A549 (cell line): Measurements from ENCODE around the gene GRK2. TPM values are rescaled to one million over a fixed set of nuclear protein-coding genes. Genes with fewer than 3 reads are reported as not detected.
A peak's percentile ranks its signal among the peaks of the same experiment; 100 is the strongest.

Experiments used
- ATAC-seq, 2 experiments: fragments of 200-7000 bp in 1 of 2; fragments of >200 bp in 1 of 2; cut with Nextera tagmentation in 1 of 2; cut with Tn5 transposase in 1 of 2; 3 replicates each; pipeline versions ENCODE4 v1.8.0 to v1.9.1; 2018 to 2020; ENCODE audit warnings: mild to moderate bottlenecking in 1 of 2, moderate library complexity in 1 of 2
- CTCF ChIA-PET: fragments of 300-600 bp; sonication (Branson Sonifier 250); formaldehyde crosslinking; extraction: SDS; loops from one replicate; lab custom pipeline; 2021; ENCODE audit warnings: antibody characterized with exemption, inconsistent platforms; lab: Yijun Ruan, JAX
- POLR2A ChIA-PET: fragments of 350-600 bp; formaldehyde crosslinking; extraction: SDS; loops from one replicate; lab custom pipeline; 2021; ENCODE audit warnings: antibody characterized with exemption, inconsistent platforms; lab: Yijun Ruan, JAX
- DNase-seq, 2 experiments: peaks; one replicate each; pipeline versions ENCODE4 v3.0.0 to v3.0.0-alpha.2; 2011 to 2016; ENCODE audit warnings: low read depth in 1 of 2, low spot score in 1 of 2
- FAIRE-seq: peaks from 2 replicates; lab custom pipeline; 2011; peaks lifted over from hg19 to GRCh38; lab: Jason Lieb, UNC
- H3K27ac ChIP-seq, 2 experiments: fragments of >200 bp; sonication (Bioruptor Twin); formaldehyde crosslinking; 3 replicates each; pipeline ENCODE4 v1.5.1; 2016 to 2017
- H3K4me1 ChIP-seq: fragments of >200 bp; sonication (Bioruptor Twin); formaldehyde crosslinking; 3 replicates; pipeline ENCODE4 v1.6.1; 2016
- H3K4me2 ChIP-seq: fragments of >200 bp; sonication (Bioruptor Twin); formaldehyde crosslinking; 3 replicates; pipeline ENCODE4 v1.6.1; 2016
- H3K4me3 ChIP-seq: fragments of >200 bp; sonication (Bioruptor Twin); formaldehyde crosslinking; 3 replicates; pipeline ENCODE4 v1.5.1; 2016
- H3K9me3 ChIP-seq: fragments of >200 bp; sonication (Bioruptor Twin); formaldehyde crosslinking; 3 replicates; pipeline ENCODE4 v1.6.1; 2016
- CBX2 ChIP-seq: fragments of 200-600 bp; sonication (generic); IDR thresholded peaks from 2 replicates; pipeline ENCODE4 v1.6.1; 2016; ENCODE audit warnings: low read depth, mild to moderate bottlenecking, borderline replicate concordance
- FOSL2 ChIP-seq, 2 experiments: fragments of 450-650 bp in 1 of 2; fragments of >200 bp in 1 of 2; sonication (Bioruptor Twin) in 1 of 2; formaldehyde crosslinking; IDR thresholded peaks; 2 replicates each; pipeline versions ENCODE4 v1.5.0 to v1.6.1; 2016 to 2020; ENCODE audit warnings: mild to moderate bottlenecking in 1 of 2, moderate library complexity in 1 of 2
- FOXS1 ChIP-seq: fragments of 250-450 bp; sonication (Bioruptor Pico); IDR thresholded peaks from 2 replicates; pipeline ENCODE4 v1.5.0; 2020; ENCODE audit warnings: mild to moderate bottlenecking, moderate library complexity
- GATA3 ChIP-seq: IDR thresholded peaks from 2 replicates; pipeline ENCODE4 v1.6.1; 2012; ENCODE audit warnings: borderline replicate concordance
- HDAC2 ChIP-seq: fragments of 200-600 bp; sonication (generic); IDR thresholded peaks from 2 replicates; pipeline ENCODE4 v1.6.1; 2016
- HEYL ChIP-seq: fragments of 250-450 bp; sonication (Bioruptor Pico); IDR thresholded peaks from 2 replicates; pipeline ENCODE4 v1.8.0; 2021; ENCODE audit warnings: mild to moderate bottlenecking, moderate library complexity
- KDM1A ChIP-seq: fragments of 200-600 bp; sonication (generic); IDR thresholded peaks from 2 replicates; pipeline ENCODE4 v1.6.1; 2016; ENCODE audit warnings: low read depth, mild to moderate bottlenecking
- KDM5A ChIP-seq: fragments of 200-600 bp; sonication (generic); IDR thresholded peaks from 2 replicates; pipeline ENCODE4 v1.6.1; 2016; ENCODE audit warnings: antibody characterized with exemption, mild to moderate bottlenecking
- PHF8 ChIP-seq: fragments of 200-600 bp; sonication (generic); IDR thresholded peaks from 2 replicates; pipeline ENCODE4 v1.6.1; 2016; ENCODE audit warnings: low read depth, mild to moderate bottlenecking, antibody characterized with exemption, moderate library complexity, borderline replicate concordance
- POLR2AphosphoS2 ChIP-seq: conservative IDR thresholded peaks from 2 replicates; pipeline ENCODE4 v1.6.1; 2012; ENCODE audit warnings: low read length, improper control_type of control experiment, inconsistent platforms
- RAD21 ChIP-seq, 2 experiments: fragments of >200 bp in 1 of 2; sonication (Bioruptor Twin) in 1 of 2; formaldehyde crosslinking in 1 of 2; IDR thresholded peaks in 1 of 2; conservative IDR thresholded peaks in 1 of 2; 2 replicates in 1 of 2; 3 replicates in 1 of 2; pipeline ENCODE4 v1.6.1; 2012 to 2018; ENCODE audit warnings: inconsistent platforms in 1 of 2
- RCOR1 ChIP-seq: fragments of 150-350 bp; IDR thresholded peaks from 2 replicates; pipeline ENCODE4 v1.6.1; 2014; ENCODE audit warnings: antibody characterized with exemption, low read length, low read depth
- RFX5 ChIP-seq: fragments of 450-650 bp; IDR thresholded peaks from 2 replicates; pipeline ENCODE4 v1.7.1; 2014; ENCODE audit warnings: antibody characterized with exemption, mild to moderate bottlenecking, moderate library complexity
- ZSCAN20 ChIP-seq: fragments of 250-450 bp; sonication (Bioruptor Pico); IDR thresholded peaks from 2 replicates; pipeline ENCODE4 v1.8.0; 2022; ENCODE audit warnings: mild to moderate bottlenecking, moderate library complexity
- WGBS: methylation state at CpG from one replicate; pipeline ENCODE4 v1.1.6; 2017; ENCODE audit errors: missing lambda C conversion rate; 5-methylcytosine and 5-hydroxymethylcytosine counted together
- polyA plus RNA-seq, 4 experiments: library from polyadenylated mRNA; depleted of rRNA in 3 of 4; stranded (reverse); fragments of >200 nt; fragmentation: RNase III in 1 of 4; extraction: RNeasy Plus Mini Kit Qiagen cat#74134 plus additional on column Dnase treatment in 1 of 4; gene quantifications; 2 replicates in 3 of 4; 3 replicates in 1 of 4; pipeline ENCODE4 v1.2.3, GENCODE V29; 2011 to 2017
- TF ChIP-seq, protein P1 (sequence below): fragments of 200-600 bp; sonication (generic); IDR thresholded peaks from 2 replicates; pipeline ENCODE4 v1.6.1; 2016; ENCODE audit warnings: antibody characterized with exemption, mild to moderate bottlenecking, moderate library complexity
- TF ChIP-seq, protein P2 (sequence below): IDR thresholded peaks from 2 replicates; pipeline ENCODE4 v1.6.1; 2012; ENCODE audit warnings: low read depth, borderline replicate concordance
- TF ChIP-seq, protein P3 (sequence below): IDR thresholded peaks from 2 replicates; pipeline ENCODE4 v1.6.1; 2012

The GRK2 gene
- polyA plus RNA-seq, 2 of the 4 experiments (the other 2 are of a cell fraction) = 20.5 to 29.7 TPM

DNA sequence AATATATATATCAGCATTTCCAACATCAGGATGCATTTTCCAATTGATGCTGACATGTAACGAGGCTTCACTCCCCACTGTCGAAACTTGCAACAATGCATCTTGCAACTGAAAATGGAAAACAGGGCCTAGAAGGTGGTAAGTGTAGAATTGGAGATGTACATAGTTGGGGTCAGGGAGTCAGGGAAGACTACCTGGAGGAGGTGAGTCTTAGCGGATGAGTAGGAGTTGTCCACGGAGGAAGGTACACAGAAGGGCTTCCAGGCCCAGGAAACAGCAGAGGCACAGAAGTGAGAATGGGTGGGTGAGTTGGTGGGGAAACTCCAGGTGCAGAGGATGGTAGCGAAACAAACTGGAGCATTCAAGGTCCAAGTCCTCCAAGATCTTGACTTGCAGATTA is 2.0 kb upstream of the GRK2 start:
- WGBS = 93% methylated on average over 5 of the region's 5 CpGs
- Histone ChIP-seq H3K9me3 (no peaks in the 10 kb centered on the region), H3K4me3 (no peak overlapping the region), H3K4me2 (no peak overlapping the region), H3K27ac (no peak overlapping the region), H3K4me1 (peaks cover 33% of the 10 kb centered on the region)
- DNase-seq (no peak), FAIRE-seq (no peak), ATAC-seq (no peak)
- ChIA-PET POLR2A (no interaction called here), CTCF (interaction anchor here (1.0 to 4.9 kb wide), 9 partner anchors 12 to 242 kb away, joined by 3 to 178 read pairs (median 23); partner anchors contain the start of genes POLD4 and SSH3)
- TF ChIP-seq, protein P1, sequence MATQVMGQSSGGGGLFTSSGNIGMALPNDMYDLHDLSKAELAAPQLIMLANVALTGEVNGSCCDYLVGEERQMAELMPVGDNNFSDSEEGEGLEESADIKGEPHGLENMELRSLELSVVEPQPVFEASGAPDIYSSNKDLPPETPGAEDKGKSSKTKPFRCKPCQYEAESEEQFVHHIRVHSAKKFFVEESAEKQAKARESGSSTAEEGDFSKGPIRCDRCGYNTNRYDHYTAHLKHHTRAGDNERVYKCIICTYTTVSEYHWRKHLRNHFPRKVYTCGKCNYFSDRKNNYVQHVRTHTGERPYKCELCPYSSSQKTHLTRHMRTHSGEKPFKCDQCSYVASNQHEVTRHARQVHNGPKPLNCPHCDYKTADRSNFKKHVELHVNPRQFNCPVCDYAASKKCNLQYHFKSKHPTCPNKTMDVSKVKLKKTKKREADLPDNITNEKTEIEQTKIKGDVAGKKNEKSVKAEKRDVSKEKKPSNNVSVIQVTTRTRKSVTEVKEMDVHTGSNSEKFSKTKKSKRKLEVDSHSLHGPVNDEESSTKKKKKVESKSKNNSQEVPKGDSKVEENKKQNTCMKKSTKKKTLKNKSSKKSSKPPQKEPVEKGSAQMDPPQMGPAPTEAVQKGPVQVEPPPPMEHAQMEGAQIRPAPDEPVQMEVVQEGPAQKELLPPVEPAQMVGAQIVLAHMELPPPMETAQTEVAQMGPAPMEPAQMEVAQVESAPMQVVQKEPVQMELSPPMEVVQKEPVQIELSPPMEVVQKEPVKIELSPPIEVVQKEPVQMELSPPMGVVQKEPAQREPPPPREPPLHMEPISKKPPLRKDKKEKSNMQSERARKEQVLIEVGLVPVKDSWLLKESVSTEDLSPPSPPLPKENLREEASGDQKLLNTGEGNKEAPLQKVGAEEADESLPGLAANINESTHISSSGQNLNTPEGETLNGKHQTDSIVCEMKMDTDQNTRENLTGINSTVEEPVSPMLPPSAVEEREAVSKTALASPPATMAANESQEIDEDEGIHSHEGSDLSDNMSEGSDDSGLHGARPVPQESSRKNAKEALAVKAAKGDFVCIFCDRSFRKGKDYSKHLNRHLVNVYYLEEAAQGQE = no peak
- TF ChIP-seq POLR2AphosphoS2 = no peak
- TF ChIP-seq CBX2 = no peak
- TF ChIP-seq, protein P2, sequence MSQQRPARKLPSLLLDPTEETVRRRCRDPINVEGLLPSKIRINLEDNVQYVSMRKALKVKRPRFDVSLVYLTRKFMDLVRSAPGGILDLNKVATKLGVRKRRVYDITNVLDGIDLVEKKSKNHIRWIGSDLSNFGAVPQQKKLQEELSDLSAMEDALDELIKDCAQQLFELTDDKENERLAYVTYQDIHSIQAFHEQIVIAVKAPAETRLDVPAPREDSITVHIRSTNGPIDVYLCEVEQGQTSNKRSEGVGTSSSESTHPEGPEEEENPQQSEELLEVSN = no peak
- TF ChIP-seq RCOR1 = no peak
- no peak for TF ChIP-seq HEYL (CRISPR knock-in tag)
- no peak for TF ChIP-seq FOXS1
- TF ChIP-seq HDAC2 = no peak
- TF ChIP-seq, protein P3, sequence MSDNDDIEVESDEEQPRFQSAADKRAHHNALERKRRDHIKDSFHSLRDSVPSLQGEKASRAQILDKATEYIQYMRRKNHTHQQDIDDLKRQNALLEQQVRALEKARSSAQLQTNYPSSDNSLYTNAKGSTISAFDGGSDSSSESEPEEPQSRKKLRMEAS = no peak
- TF ChIP-seq ZSCAN20 (CRISPR knock-in tag) = no peak
- TF ChIP-seq FOSL2 (IDR thresholded peaks at IDR 0.05) = no peak
- no peak for TF ChIP-seq FOSL2 (CRISPR knock-in tag; IDR thresholded peaks at IDR 0.05)
- no peak for TF ChIP-seq PHF8
- no peak for TF ChIP-seq KDM1A
- TF ChIP-seq KDM5A = no peak
- TF ChIP-seq RAD21 (conservative IDR thresholded peaks at IDR 0.05 in 1 of 2, IDR thresholded peaks at IDR 0.05 in 1 of 2) = no peak

DNA sequence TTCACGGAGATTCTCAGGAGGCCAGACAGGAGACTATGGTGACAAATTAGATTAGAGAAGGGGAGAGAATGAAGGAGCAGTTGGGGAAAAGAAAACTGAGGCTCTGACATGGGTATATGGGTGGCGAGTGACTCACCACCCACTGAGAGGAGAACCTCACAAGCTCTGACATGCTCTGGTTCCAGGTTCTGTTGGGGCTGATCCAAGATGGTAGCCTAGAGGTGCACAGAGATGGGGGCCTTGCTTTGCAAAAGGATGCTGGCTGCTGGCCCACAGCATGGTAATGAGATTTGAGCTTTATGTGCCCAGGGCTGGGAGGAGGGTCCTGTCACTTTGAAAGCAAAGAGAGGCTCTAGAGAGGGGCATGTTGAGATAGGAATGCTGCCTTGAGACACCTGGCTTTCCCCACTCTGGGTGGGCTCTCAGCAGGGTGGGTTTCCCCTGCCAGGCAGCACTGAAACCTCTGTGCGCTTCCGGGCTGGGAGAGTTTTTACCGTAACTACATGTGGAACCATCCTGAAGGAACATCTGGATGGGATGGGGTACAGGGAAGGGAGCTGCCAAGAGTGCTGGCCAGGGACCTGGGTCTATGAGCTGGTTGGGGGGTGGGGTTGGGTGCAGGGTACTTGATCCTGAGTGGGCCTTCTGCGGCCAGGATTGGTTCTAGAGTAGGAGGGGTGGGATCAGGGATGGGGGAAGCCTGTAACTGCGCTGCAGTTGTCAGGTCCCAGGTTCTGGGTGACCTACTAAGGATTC is 1.2 kb upstream of the GRK2 start:
- ChIA-PET CTCF (interaction anchor here (0.8 to 4.9 kb wide), 8 partner anchors 12 to 241 kb away, joined by 3 to 178 read pairs (median 4); partner anchors contain the start of gene SSH3), POLR2A (interaction anchor here (0.6 kb wide), 1 partner anchor 53 kb away, joined by 3 read pairs; no protein-coding TSS in a partner anchor)
- DNase-seq (no peak), ATAC-seq (no peak), FAIRE-seq (no peak)
- Histone ChIP-seq H3K4me3 (no peak overlapping the region), H3K4me1 (peaks cover 40% of the 10 kb centered on the region), H3K27ac (no peak overlapping the region), H3K4me2 (no peak overlapping the region), H3K9me3 (no peaks in the 10 kb centered on the region)
- WGBS = 92% methylated on average over 7 of the region's 7 CpGs
- no peak for TF ChIP-seq FOSL2 (IDR thresholded peaks at IDR 0.05)
- 0 out of 2 replicates have a peak, but pooled peaks have one; percentile 8 for TF ChIP-seq FOSL2 (CRISPR knock-in tag; IDR thresholded peaks at IDR 0.05)
- no peak for TF ChIP-seq GATA3
- no peak for TF ChIP-seq RFX5
